Measurements from ENCODE around the gene RGL1. TPM values are rescaled to one million over a fixed set of nuclear protein-coding genes. Genes with fewer than 3 reads are reported as not detected.
A peak's percentile ranks its signal among the peaks of the same experiment; 100 is the strongest.

Gene RGL1
- total RNA-seq, 1 experiment from 2014 or later = 4.8 TPM

DNA sequence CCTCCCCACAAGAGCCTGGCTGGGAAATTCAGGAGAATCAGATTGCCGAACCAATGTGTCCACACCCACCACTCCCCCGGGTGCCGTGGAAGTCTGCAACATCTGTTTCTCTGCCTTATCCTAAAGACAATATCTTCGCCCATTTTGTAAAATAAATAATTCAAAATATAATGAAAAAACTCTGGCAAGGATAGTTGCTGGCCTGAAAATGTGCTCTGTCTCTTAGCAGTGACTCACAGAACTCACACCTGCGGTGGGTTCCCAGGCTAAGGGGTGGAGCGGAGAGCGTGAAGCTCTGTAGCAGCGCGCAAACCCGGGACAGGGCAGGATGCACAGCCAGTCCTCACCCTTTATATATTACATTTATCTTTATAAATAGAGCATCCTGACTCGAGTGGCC is 132.7 kb downstream of the RGL1 start:
- no peaks in the 10 kb centered on the region for H3K9me3 Mint-ChIP-seq (ENCODE audit: low read depth, unreplicated experiment)
- no peaks in the 10 kb centered on the region for H3K27me3 Mint-ChIP-seq (ENCODE audit: unreplicated experiment)
- intact Hi-C loops (cut with micrococcal nuclease; ENCODE audit: unreplicated experiment) = no loop called here
- no peak overlapping the region for H3K4me3 Mint-ChIP-seq (ENCODE audit: low read depth, unreplicated experiment)
- DNase-seq = no peak
- CTCF ChIA-PET = no interaction called here
- H3K4me1 Mint-ChIP-seq (ENCODE audit: low read depth, unreplicated experiment) = peaks cover 2% of the 10 kb centered on the region
- no peak overlapping the region for H3K27ac Mint-ChIP-seq (ENCODE audit: unreplicated experiment)
- TF ChIP-seq, protein P1, sequence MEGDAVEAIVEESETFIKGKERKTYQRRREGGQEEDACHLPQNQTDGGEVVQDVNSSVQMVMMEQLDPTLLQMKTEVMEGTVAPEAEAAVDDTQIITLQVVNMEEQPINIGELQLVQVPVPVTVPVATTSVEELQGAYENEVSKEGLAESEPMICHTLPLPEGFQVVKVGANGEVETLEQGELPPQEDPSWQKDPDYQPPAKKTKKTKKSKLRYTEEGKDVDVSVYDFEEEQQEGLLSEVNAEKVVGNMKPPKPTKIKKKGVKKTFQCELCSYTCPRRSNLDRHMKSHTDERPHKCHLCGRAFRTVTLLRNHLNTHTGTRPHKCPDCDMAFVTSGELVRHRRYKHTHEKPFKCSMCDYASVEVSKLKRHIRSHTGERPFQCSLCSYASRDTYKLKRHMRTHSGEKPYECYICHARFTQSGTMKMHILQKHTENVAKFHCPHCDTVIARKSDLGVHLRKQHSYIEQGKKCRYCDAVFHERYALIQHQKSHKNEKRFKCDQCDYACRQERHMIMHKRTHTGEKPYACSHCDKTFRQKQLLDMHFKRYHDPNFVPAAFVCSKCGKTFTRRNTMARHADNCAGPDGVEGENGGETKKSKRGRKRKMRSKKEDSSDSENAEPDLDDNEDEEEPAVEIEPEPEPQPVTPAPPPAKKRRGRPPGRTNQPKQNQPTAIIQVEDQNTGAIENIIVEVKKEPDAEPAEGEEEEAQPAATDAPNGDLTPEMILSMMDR (IDR thresholded peaks at IDR 0.05; ENCODE audit: unreplicated experiment) = no peak
- no peaks in the 10 kb centered on the region for H3K36me3 Mint-ChIP-seq (ENCODE audit: insufficient read depth, unreplicated experiment)
- BruUV-seq (replicated peaks) = no TSS peak

DNA sequence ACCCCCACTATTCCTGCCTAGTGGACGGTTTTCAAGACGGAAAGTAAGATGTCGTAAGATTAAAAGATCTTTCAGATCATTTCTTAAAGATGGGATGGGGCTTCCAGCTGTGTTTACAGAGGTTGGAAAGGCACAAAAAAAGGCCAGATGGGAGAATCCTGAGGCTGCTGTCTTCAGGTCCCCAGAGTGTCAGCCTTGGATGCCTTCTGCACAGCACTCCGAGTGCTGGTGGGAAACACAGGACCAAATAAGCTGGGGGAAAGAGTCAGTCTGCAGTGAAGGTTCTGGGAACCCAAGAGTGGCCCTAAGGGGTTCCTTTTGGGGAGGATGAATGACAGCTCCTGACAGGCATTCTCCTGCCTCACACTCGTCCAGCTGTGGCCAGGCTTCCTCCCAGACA is 136.1 kb downstream of the RGL1 start:
- Mint-ChIP-seq H3K9me3 (ENCODE audit: low read depth, unreplicated experiment) (no peaks in the 10 kb centered on the region), H3K4me3 (ENCODE audit: low read depth, unreplicated experiment) (no peak overlapping the region), H3K27me3 (ENCODE audit: unreplicated experiment) (no peaks in the 10 kb centered on the region), H3K36me3 (ENCODE audit: insufficient read depth, unreplicated experiment) (no peaks in the 10 kb centered on the region), H3K4me1 (ENCODE audit: low read depth, unreplicated experiment) (peaks cover 12% of the 10 kb centered on the region), H3K27ac (ENCODE audit: unreplicated experiment) (no peak overlapping the region)
- TF ChIP-seq, protein P1 (IDR thresholded peaks at IDR 0.05; ENCODE audit: unreplicated experiment) = no peak
- no TSS peak for BruUV-seq (replicated peaks)
- CTCF ChIA-PET = no interaction called here
- intact Hi-C loops (cut with micrococcal nuclease; ENCODE audit: unreplicated experiment) = no loop called here
- DNase-seq = no peak

DNA sequence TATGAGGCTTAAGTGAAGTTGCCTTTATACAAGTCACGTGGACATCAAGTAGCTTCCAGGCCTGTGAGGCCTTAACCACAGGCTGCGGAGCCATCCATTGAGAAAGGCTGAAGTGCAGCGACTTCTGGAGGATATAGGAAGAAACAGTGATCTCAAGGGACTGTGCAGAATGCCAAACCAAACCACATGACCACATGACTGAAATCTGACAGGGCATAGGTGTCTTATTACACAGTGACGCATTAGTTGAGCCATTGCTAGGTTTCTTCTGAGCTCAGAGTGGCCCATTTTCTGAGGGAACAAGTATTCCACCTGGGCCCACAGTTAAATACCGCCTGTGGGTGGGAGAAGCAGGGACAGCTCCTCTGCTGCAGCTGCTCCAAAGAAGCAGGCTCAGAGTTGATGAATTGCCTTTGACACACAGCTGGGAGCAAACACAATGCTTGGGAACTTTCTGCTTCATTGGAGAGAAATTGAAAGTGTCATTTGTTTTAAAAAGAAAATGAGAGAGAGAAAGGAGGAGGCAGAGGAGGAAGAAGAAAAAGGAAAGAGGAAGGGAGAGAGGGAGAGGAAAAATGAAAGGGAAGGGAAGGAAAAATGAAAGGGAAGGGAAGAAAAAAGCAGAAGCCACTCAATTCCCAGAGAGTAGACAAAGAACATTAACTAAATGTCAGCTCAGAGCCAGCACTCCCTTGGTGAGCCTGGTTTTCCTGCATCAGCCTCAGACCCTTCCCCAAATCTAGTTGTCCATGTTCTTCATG is 138.2 kb downstream of the RGL1 start:
- CTCF ChIA-PET = interaction anchor here (1.5 kb wide), 1 partner anchor 27 kb away, joined by 5 read pairs; no protein-coding TSS in a partner anchor
- Mint-ChIP-seq H3K27ac (ENCODE audit: unreplicated experiment) (no peak overlapping the region), H3K4me1 (ENCODE audit: low read depth, unreplicated experiment) (peaks cover 12% of the 10 kb centered on the region), H3K36me3 (ENCODE audit: insufficient read depth, unreplicated experiment) (no peaks in the 10 kb centered on the region), H3K4me3 (ENCODE audit: low read depth, unreplicated experiment) (no peak overlapping the region), H3K9me3 (ENCODE audit: low read depth, unreplicated experiment) (no peaks in the 10 kb centered on the region), H3K27me3 (ENCODE audit: unreplicated experiment) (no peaks in the 10 kb centered on the region)
- peak; percentile 41 for DNase-seq
- intact Hi-C loops (cut with micrococcal nuclease; ENCODE audit: unreplicated experiment) = no loop called here
- TF ChIP-seq, protein P1 (IDR thresholded peaks at IDR 0.05; ENCODE audit: unreplicated experiment) = no peak
- no TSS peak for BruUV-seq (replicated peaks)

DNA sequence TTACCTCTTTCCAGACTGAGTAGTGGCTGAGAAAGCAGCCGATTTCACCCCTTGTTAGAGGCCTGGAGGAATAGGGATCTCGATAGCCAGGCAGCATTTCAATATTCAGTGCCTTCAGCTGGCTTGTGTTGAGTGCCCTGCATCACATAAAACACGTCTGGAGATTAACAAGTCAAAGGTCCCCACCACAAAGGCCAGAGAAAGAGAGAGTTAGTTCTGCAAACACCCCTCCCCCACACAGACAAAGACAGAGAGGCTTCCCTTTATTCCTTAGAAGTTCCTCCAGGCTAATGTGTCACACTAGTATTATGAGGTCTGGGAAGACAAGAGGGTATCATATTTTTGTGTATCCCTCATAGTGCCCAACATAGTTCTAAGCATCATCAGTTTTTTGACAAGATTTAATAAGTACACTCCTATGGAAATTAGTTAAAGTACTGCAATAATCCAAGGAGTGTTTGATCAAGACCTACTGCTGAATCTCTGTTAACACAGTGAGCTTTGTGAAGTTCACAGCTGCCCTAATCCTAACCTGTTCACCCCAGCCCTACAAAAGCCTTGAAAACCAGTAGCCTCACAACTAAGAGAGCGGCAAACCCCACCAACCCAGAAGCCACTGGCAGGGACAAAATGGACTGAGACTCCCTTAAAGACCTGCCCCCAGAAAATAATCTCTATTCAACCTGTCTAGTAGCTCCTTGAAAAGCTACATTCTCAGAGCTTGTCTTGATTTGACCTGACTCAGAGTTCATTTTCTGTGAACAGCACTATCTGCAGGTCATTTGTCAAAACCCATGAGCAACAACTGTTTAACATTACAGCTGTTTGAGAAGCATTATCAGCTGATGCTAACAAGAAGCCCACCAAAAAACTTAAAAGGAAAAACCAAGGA is 140.8 kb downstream of the RGL1 start:
- CTCF ChIA-PET = no interaction called here
- TF ChIP-seq, protein P1 (IDR thresholded peaks at IDR 0.05; ENCODE audit: unreplicated experiment) = no peak
- Mint-ChIP-seq H3K9me3 (ENCODE audit: low read depth, unreplicated experiment) (no peaks in the 10 kb centered on the region), H3K27me3 (ENCODE audit: unreplicated experiment) (no peaks in the 10 kb centered on the region), H3K36me3 (ENCODE audit: insufficient read depth, unreplicated experiment) (no peaks in the 10 kb centered on the region), H3K4me3 (ENCODE audit: low read depth, unreplicated experiment) (no peak overlapping the region), H3K27ac (ENCODE audit: unreplicated experiment) (no peak overlapping the region), H3K4me1 (ENCODE audit: low read depth, unreplicated experiment) (peaks cover 12% of the 10 kb centered on the region)
- no peak for DNase-seq
- BruUV-seq (replicated peaks) = no TSS peak
- intact Hi-C loops (cut with micrococcal nuclease; ENCODE audit: unreplicated experiment) = no loop called here
